Activated naive CD8-positive, alpha-beta T cell (primary cell): ENCODE results near the gene MAPK8.

Experiments
- H3K27ac Mint-ChIP-seq: one replicate; pipeline ENCODE4 v1.8.0; 2021; ENCODE audit warnings: mixed read lengths
- H3K27me3 Mint-ChIP-seq: one replicate; pipeline ENCODE4 v1.8.0; 2021; ENCODE audit warnings: mixed read lengths
- H3K36me3 Mint-ChIP-seq: one replicate; pipeline ENCODE4 v1.8.0; 2021; ENCODE audit warnings: mixed read lengths
- H3K4me1 Mint-ChIP-seq: one replicate; pipeline ENCODE4 v1.8.0; 2021; ENCODE audit warnings: low read depth, mixed read lengths
- H3K4me3 Mint-ChIP-seq: one replicate; pipeline ENCODE4 v1.8.0; 2021; ENCODE audit warnings: mild to moderate bottlenecking, mixed read lengths
- H3K9me3 Mint-ChIP-seq: one replicate; pipeline ENCODE4 v1.8.0; 2021; ENCODE audit warnings: low read depth, mixed read lengths

MAPK8 gene

GRCh38 chr10:48466611-48467240, 160.2 kb downstream of the MAPK8 start:
- H3K4me3 Mint-ChIP-seq = no peak overlapping the region
- H3K4me1 Mint-ChIP-seq = no peaks in the 10 kb centered on the region
- no peaks in the 10 kb centered on the region for H3K36me3 Mint-ChIP-seq
- no peaks in the 10 kb centered on the region for H3K27me3 Mint-ChIP-seq
- no peak overlapping the region for H3K27ac Mint-ChIP-seq
- no peaks in the 10 kb centered on the region for H3K9me3 Mint-ChIP-seq

GRCh38 chr10:48467669-48468068, 161.2 kb downstream of the MAPK8 start:
- Mint-ChIP-seq H3K27ac (no peak overlapping the region), H3K36me3 (no peaks in the 10 kb centered on the region), H3K4me1 (no peaks in the 10 kb centered on the region), H3K9me3 (no peaks in the 10 kb centered on the region), H3K4me3 (no peak overlapping the region), H3K27me3 (no peaks in the 10 kb centered on the region)

- Mint-ChIP-seq H3K4me1 (no peaks in the 10 kb centered on the region), H3K36me3 (no peaks in the 10 kb centered on the region), H3K27me3 (no peaks in the 10 kb centered on the region), H3K9me3 (no peaks in the 10 kb centered on the region), H3K4me3 (no peak overlapping the region), H3K27ac (no peak overlapping the region)
Measured at GRCh38 chr10:48468130-48468790, 161.8 kb downstream of the MAPK8 start.

GRCh38 chr10:48468866-48469511, 162.5 kb downstream of the MAPK8 start:
- no peaks in the 10 kb centered on the region for H3K36me3 Mint-ChIP-seq
- H3K4me1 Mint-ChIP-seq = no peaks in the 10 kb centered on the region
- H3K9me3 Mint-ChIP-seq = no peaks in the 10 kb centered on the region
- no peaks in the 10 kb centered on the region for H3K27me3 Mint-ChIP-seq
- H3K4me3 Mint-ChIP-seq = no peak overlapping the region
- H3K27ac Mint-ChIP-seq = no peak overlapping the region

- H3K27me3 Mint-ChIP-seq = no peaks in the 10 kb centered on the region
- no peaks in the 10 kb centered on the region for H3K36me3 Mint-ChIP-seq
- no peaks in the 10 kb centered on the region for H3K4me1 Mint-ChIP-seq
- no peaks in the 10 kb centered on the region for H3K9me3 Mint-ChIP-seq
- H3K4me3 Mint-ChIP-seq = no peak overlapping the region
- H3K27ac Mint-ChIP-seq = no peak overlapping the region
Measured at GRCh38 chr10:48469516-48470020, 163.1 kb downstream of the MAPK8 start.

- H3K36me3 Mint-ChIP-seq = no peaks in the 10 kb centered on the region
- no peaks in the 10 kb centered on the region for H3K9me3 Mint-ChIP-seq
- no peaks in the 10 kb centered on the region for H3K27me3 Mint-ChIP-seq
- H3K4me3 Mint-ChIP-seq = no peak overlapping the region
- H3K27ac Mint-ChIP-seq = no peak overlapping the region
- H3K4me1 Mint-ChIP-seq = no peaks in the 10 kb centered on the region
Measured at GRCh38 chr10:48470115-48470892, 163.8 kb downstream of the MAPK8 start.

- no peaks in the 10 kb centered on the region for H3K4me1 Mint-ChIP-seq
- H3K27ac Mint-ChIP-seq = no peak overlapping the region
- no peaks in the 10 kb centered on the region for H3K9me3 Mint-ChIP-seq
- H3K4me3 Mint-ChIP-seq = no peak overlapping the region
- H3K36me3 Mint-ChIP-seq = no peaks in the 10 kb centered on the region
- H3K27me3 Mint-ChIP-seq = no peaks in the 10 kb centered on the region
Measured at GRCh38 chr10:48470893-48471805, 164.7 kb downstream of the MAPK8 start.

- H3K36me3 Mint-ChIP-seq = no peaks in the 10 kb centered on the region
- no peaks in the 10 kb centered on the region for H3K4me1 Mint-ChIP-seq
- no peaks in the 10 kb centered on the region for H3K27me3 Mint-ChIP-seq
- H3K4me3 Mint-ChIP-seq = no peak overlapping the region
- H3K27ac Mint-ChIP-seq = no peak overlapping the region
- no peaks in the 10 kb centered on the region for H3K9me3 Mint-ChIP-seq
Measured at GRCh38 chr10:48472501-48473069, 166.1 kb downstream of the MAPK8 start.

- H3K4me3 Mint-ChIP-seq = no peak overlapping the region
Measured at GRCh38 chr10:48473704-48474103, 167.2 kb downstream of the MAPK8 start.

GRCh38 chr10:48474765-48475365, 168.4 kb downstream of the MAPK8 start:
- Mint-ChIP-seq H3K9me3 (no peaks in the 10 kb centered on the region), H3K36me3 (no peaks in the 10 kb centered on the region), H3K27me3 (no peaks in the 10 kb centered on the region), H3K4me3 (no peak overlapping the region), H3K27ac (no peak overlapping the region), H3K4me1 (no peaks in the 10 kb centered on the region)

More at GRCh38 chr10:48473704-48474103, 167.2 kb downstream of the MAPK8 start:
- no peaks in the 10 kb centered on the region for H3K4me1 Mint-ChIP-seq
- H3K9me3 Mint-ChIP-seq = no peaks in the 10 kb centered on the region
- H3K27ac Mint-ChIP-seq = no peak overlapping the region
- no peaks in the 10 kb centered on the region for H3K27me3 Mint-ChIP-seq
- no peaks in the 10 kb centered on the region for H3K36me3 Mint-ChIP-seq

- no peak overlapping the region for H3K4me3 Mint-ChIP-seq
- H3K36me3 Mint-ChIP-seq = no peaks in the 10 kb centered on the region
- no peaks in the 10 kb centered on the region for H3K9me3 Mint-ChIP-seq
- H3K27me3 Mint-ChIP-seq = no peaks in the 10 kb centered on the region
- H3K4me1 Mint-ChIP-seq = no peaks in the 10 kb centered on the region
- H3K27ac Mint-ChIP-seq = no peak overlapping the region
Measured at GRCh38 chr10:48475943-48476278, 169.4 kb downstream of the MAPK8 start.

- no peak overlapping the region for H3K4me3 Mint-ChIP-seq
- no peaks in the 10 kb centered on the region for H3K4me1 Mint-ChIP-seq
- no peaks in the 10 kb centered on the region for H3K36me3 Mint-ChIP-seq
- H3K27me3 Mint-ChIP-seq = no peaks in the 10 kb centered on the region
- H3K27ac Mint-ChIP-seq = no peak overlapping the region
- H3K9me3 Mint-ChIP-seq = no peaks in the 10 kb centered on the region
Measured at GRCh38 chr10:48476279-48476982, 170.0 kb downstream of the MAPK8 start.

GRCh38 chr10:48477141-48477540, 170.7 kb downstream of the MAPK8 start:
- no peaks in the 10 kb centered on the region for H3K27me3 Mint-ChIP-seq
- no peaks in the 10 kb centered on the region for H3K4me1 Mint-ChIP-seq
- no peaks in the 10 kb centered on the region for H3K36me3 Mint-ChIP-seq
- no peaks in the 10 kb centered on the region for H3K9me3 Mint-ChIP-seq
- no peak overlapping the region for H3K27ac Mint-ChIP-seq
- H3K4me3 Mint-ChIP-seq = no peak overlapping the region
